A673 (cell line): ENCODE results near the gene ACE2. TPM values are rescaled to one million over a fixed set of nuclear protein-coding genes. Genes with fewer than 3 reads are reported as not detected.

Experiments
- BruUV-seq: library from RNA; stranded (reverse); fragments of 400-500 nt; replicated peaks from 2 replicates; lab custom pipeline; 2021; lab: Mats Ljungman, UMichigan
- CTCF ChIA-PET: fragments of 300-600 bp; sonication (Branson Sonifier 250); formaldehyde crosslinking; loops from one replicate; lab custom pipeline; 2022; ENCODE audit warnings: antibody characterized with exemption; lab: Charles Lee
- POLR2A ChIA-PET: fragments of 300-600 bp; sonication (Branson Sonifier 250); formaldehyde crosslinking; loops from one replicate; lab custom pipeline; 2022; ENCODE audit warnings: antibody characterized with exemption; ENCODE audit not compliant: low non-redundant PET; lab: Charles Lee
- DNase-seq: peaks from one replicate; pipeline ENCODE4 v3.0.0-alpha.2; 2015; ENCODE audit warnings: low spot score
- H3K27ac ChIP-seq: fragments of 200-600 bp; sonication (generic); 2 replicates; pipeline ENCODE4 v1.5.1; 2016; ENCODE audit warnings: mixed run types, low read depth, mild to moderate bottlenecking, mixed read lengths, antibody characterized with exemption, low read length; ENCODE audit not compliant: poor library complexity, severe bottlenecking
- H3K27me3 ChIP-seq: fragments of 200-600 bp; sonication (generic); replicated peaks from 2 replicates; pipeline ENCODE4 v1.6.1; 2017; ENCODE audit warnings: mixed run types, low read depth, mild to moderate bottlenecking, mixed read lengths, antibody characterized with exemption, low read length; ENCODE audit not compliant: insufficient read depth, poor library complexity
- H3K36me3 ChIP-seq: fragments of 200-600 bp; sonication (generic); 2 replicates; pipeline ENCODE4 v1.6.1; 2016; ENCODE audit warnings: mixed run types, mild to moderate bottlenecking, mixed read lengths, antibody characterized with exemption, low read length; ENCODE audit not compliant: insufficient read depth, poor library complexity, severe bottlenecking
- H3K4me1 ChIP-seq: fragments of 200-600 bp; sonication (generic); 2 replicates; pipeline ENCODE4 v1.6.1; 2017; ENCODE audit warnings: mixed run types, mild to moderate bottlenecking, mixed read lengths, antibody characterized with exemption, low read length; ENCODE audit not compliant: insufficient read depth, poor library complexity, severe bottlenecking
- H3K4me3 ChIP-seq: fragments of 200-600 bp; sonication (generic); 2 replicates; pipeline ENCODE4 v1.5.1; 2016; ENCODE audit warnings: low read depth, mixed run types, mild to moderate bottlenecking, mixed read lengths, low read length; ENCODE audit not compliant: poor library complexity, severe bottlenecking
- H3K9me3 ChIP-seq: fragments of 200-600 bp; sonication (generic); 2 replicates; pipeline ENCODE4 v1.6.1; 2016; ENCODE audit warnings: mixed run types, low read depth, mild to moderate bottlenecking, mixed read lengths, antibody characterized with exemption, low read length; ENCODE audit not compliant: poor library complexity, severe bottlenecking
- EZH2 ChIP-seq: fragments of 200-600 bp; sonication (generic); IDR thresholded peaks from 2 replicates; pipeline ENCODE4 v1.6.1; 2017; ENCODE audit warnings: borderline replicate concordance, low read depth, mild to moderate bottlenecking, mixed read lengths, antibody characterized with exemption, low read length; ENCODE audit not compliant: poor library complexity, severe bottlenecking
- intact Hi-C: fragments of 100-400 bp; cut with micrococcal nuclease; formaldehyde crosslinking; loops from one replicate; pipeline ENCODE4 v1.10.0; 2022; ENCODE audit not compliant: unreplicated experiment
- total RNA-seq: library from RNA; stranded (reverse); gene quantifications from 2 replicates; pipeline ENCODE4 v1.2.3, GENCODE V29; 2021
- TF ChIP-seq, protein P1 (sequence below): fragments of 300-800, 200-600 bp; sonication (generic); conservative IDR thresholded peaks from 2 replicates; pipeline ENCODE4 v1.5.1; 2017; ENCODE audit warnings: low read depth, mild to moderate bottlenecking, antibody characterized with exemption, low read length, moderate library complexity, mixed read lengths

Gene ACE2
- total RNA-seq, 1 experiment from 2014 or later: not detected

DNA sequence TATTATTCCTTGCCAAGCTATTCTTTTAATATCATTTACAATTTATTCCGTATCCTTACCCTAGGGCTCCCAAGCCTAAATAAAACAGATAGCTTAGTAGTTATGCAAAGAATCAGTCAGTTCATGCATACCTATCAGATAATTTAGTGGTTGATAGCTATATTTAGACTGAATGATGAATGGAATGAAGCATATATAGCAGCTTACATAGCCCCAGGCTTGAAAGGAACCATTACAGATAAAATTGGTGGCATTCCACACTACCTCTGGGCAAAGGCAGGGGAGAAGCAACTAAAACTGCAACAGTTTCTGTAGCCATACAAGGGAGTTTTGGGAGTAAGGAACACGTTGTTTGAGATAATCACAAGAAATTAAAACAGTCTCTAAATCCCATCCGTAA, 2.7 kb downstream of the ACE2 start:
- Histone ChIP-seq H3K4me1 (no peaks in the 10 kb centered on the region), H3K9me3 (no peaks in the 10 kb centered on the region), H3K4me3 (no peak overlapping the region), H3K27ac (no peak overlapping the region), H3K27me3 (peaks cover 68% of the 10 kb centered on the region), H3K36me3 (no peaks in the 10 kb centered on the region)
- POLR2A ChIA-PET: interaction anchor here (0.6 kb wide), 1 partner anchor 849 kb away, joined by 3 read pairs; no protein-coding TSS in a partner anchor
- BruUV-seq: no TSS peak
- TF ChIP-seq EZH2: no peak
- TF ChIP-seq, protein P1, sequence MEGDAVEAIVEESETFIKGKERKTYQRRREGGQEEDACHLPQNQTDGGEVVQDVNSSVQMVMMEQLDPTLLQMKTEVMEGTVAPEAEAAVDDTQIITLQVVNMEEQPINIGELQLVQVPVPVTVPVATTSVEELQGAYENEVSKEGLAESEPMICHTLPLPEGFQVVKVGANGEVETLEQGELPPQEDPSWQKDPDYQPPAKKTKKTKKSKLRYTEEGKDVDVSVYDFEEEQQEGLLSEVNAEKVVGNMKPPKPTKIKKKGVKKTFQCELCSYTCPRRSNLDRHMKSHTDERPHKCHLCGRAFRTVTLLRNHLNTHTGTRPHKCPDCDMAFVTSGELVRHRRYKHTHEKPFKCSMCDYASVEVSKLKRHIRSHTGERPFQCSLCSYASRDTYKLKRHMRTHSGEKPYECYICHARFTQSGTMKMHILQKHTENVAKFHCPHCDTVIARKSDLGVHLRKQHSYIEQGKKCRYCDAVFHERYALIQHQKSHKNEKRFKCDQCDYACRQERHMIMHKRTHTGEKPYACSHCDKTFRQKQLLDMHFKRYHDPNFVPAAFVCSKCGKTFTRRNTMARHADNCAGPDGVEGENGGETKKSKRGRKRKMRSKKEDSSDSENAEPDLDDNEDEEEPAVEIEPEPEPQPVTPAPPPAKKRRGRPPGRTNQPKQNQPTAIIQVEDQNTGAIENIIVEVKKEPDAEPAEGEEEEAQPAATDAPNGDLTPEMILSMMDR: no peak
- no peak for DNase-seq
- CTCF ChIA-PET: no interaction called here
- intact Hi-C loops: no loop called here

GRCh38 chrX:15594371-15594770, 6.4 kb downstream of the ACE2 start:
- CTCF ChIA-PET: no interaction called here
- intact Hi-C loops: no loop called here
- no TSS peak for BruUV-seq
- Histone ChIP-seq H3K9me3 (no peaks in the 10 kb centered on the region), H3K4me3 (no peak overlapping the region), H3K4me1 (no peaks in the 10 kb centered on the region), H3K27ac (no peak overlapping the region), H3K27me3 (peaks cover 80% of the 10 kb centered on the region), H3K36me3 (no peaks in the 10 kb centered on the region)
- no peak for DNase-seq
- POLR2A ChIA-PET: no interaction called here
- TF ChIP-seq, protein P1: no peak
- no peak for TF ChIP-seq EZH2

- Histone ChIP-seq H3K9me3 (no peaks in the 10 kb centered on the region), H3K36me3 (no peaks in the 10 kb centered on the region), H3K4me3 (no peak overlapping the region), H3K27me3 (peaks cover 35% of the 10 kb centered on the region), H3K4me1 (no peaks in the 10 kb centered on the region), H3K27ac (no peak overlapping the region)
- ChIA-PET POLR2A (no interaction called here), CTCF (interaction anchor here (0.6 kb wide), 1 partner anchor 1890 kb away, joined by 6 read pairs; no protein-coding TSS in a partner anchor)
- intact Hi-C loops: no loop called here
- no peak for DNase-seq
- BruUV-seq: no TSS peak
- TF ChIP-seq, protein P1: no peak
- no peak for TF ChIP-seq EZH2
Measured at GRCh38 chrX:15579778-15580747, 20.7 kb downstream of the ACE2 start.
